A673 (cell line): ENCODE data around the gene GSTP1.

ENCODE experiments used
- CTCF ChIP-seq: fragments of 300-800, 200-600 bp; sonication (generic); conservative IDR thresholded peaks from 2 replicates; pipeline ENCODE4 v1.5.1; 2017; ENCODE audit warnings: low read depth, mild to moderate bottlenecking, antibody characterized with exemption, low read length, moderate library complexity, mixed read lengths
- EZH2 ChIP-seq: fragments of 200-600 bp; sonication (generic); IDR thresholded peaks from 2 replicates; pipeline ENCODE4 v1.6.1; 2017; ENCODE audit warnings: borderline replicate concordance, low read depth, mild to moderate bottlenecking, mixed read lengths, antibody characterized with exemption, low read length; ENCODE audit not compliant: poor library complexity, severe bottlenecking

GRCh38 chr11:67592880-67593564, 9.4 kb downstream of the GSTP1 start:
- TF ChIP-seq CTCF (no peak), EZH2 (no peak)
